SK-N-SH treated with all-trans-retinoic acid at 6 μM for 48 hours (cell line): ENCODE measurements around the gene ZBTB7C.

Source experiments
- ATAC-seq: fragments of 200-7000 bp; cut with Tn5 transposase; 3 replicates; pipeline ENCODE4 v1.9.1; 2020; ENCODE audit warnings: mild to moderate bottlenecking, moderate library complexity
- ARNTL ChIP-seq: fragments of 450-650 bp; formaldehyde crosslinking; IDR thresholded peaks from 2 replicates; pipeline ENCODE4 v1.5.0; 2020; ENCODE audit warnings: low read depth, mild to moderate bottlenecking, moderate library complexity, borderline replicate concordance
- BACH2 ChIP-seq: fragments of 250-450 bp; sonication (Bioruptor Pico); IDR thresholded peaks from 2 replicates; pipeline ENCODE4 v1.9.0; 2021; ENCODE audit warnings: mild to moderate bottlenecking, borderline replicate concordance
- CSDC2 ChIP-seq: fragments of 250-450 bp; sonication (Bioruptor Pico); IDR thresholded peaks from 2 replicates; pipeline ENCODE4 v1.5.0; 2020; ENCODE audit warnings: mild to moderate bottlenecking, moderate library complexity
- CSRNP3 ChIP-seq: fragments of 250-450 bp; sonication (Bioruptor Pico); IDR thresholded peaks from 2 replicates; pipeline ENCODE4 v1.5.1; 2021; ENCODE audit warnings: mild to moderate bottlenecking, moderate library complexity
- ESRRG ChIP-seq: fragments of 250-450 bp; sonication (Bioruptor Pico); IDR thresholded peaks from 2 replicates; pipeline ENCODE4 v1.6.1; 2021; ENCODE audit warnings: mild to moderate bottlenecking
- GLIS3 ChIP-seq: fragments of 250-450 bp; sonication (Bioruptor Pico); IDR thresholded peaks from 2 replicates; pipeline ENCODE4 v1.5.0; 2020; ENCODE audit warnings: mild to moderate bottlenecking, moderate library complexity
- ISL1 ChIP-seq: fragments of 250-450 bp; sonication (Bioruptor Pico); IDR thresholded peaks from 2 replicates; pipeline ENCODE4 v2.1.2; 2022; ENCODE audit warnings: mild to moderate bottlenecking, moderate library complexity
- OSR1 ChIP-seq: fragments of 250-450 bp; sonication (Bioruptor Pico); IDR thresholded peaks from 2 replicates; pipeline ENCODE4 v1.8.0; 2022; ENCODE audit warnings: moderate library complexity, mild to moderate bottlenecking, inconsistent platforms
- PATZ1 ChIP-seq: fragments of 250-450 bp; sonication (Bioruptor Pico); IDR thresholded peaks from 2 replicates; pipeline ENCODE4 v1.8.0; 2020; ENCODE audit warnings: mild to moderate bottlenecking, moderate library complexity, borderline replicate concordance
- POU6F1 ChIP-seq: fragments of 250-450 bp; sonication (Bioruptor Pico); IDR thresholded peaks from 2 replicates; pipeline ENCODE4 v1.8.0; 2021; ENCODE audit warnings: low read depth, mild to moderate bottlenecking, moderate library complexity, borderline replicate concordance
- PPARA ChIP-seq: fragments of 250-450 bp; sonication (Bioruptor Pico); IDR thresholded peaks from 2 replicates; pipeline ENCODE4 v1.5.0; 2020; ENCODE audit warnings: mild to moderate bottlenecking, borderline replicate concordance
- RARB ChIP-seq: fragments of 250-450 bp; sonication (Bioruptor Pico); IDR thresholded peaks from 2 replicates; pipeline ENCODE4 v1.8.0; 2021; ENCODE audit warnings: mild to moderate bottlenecking, moderate library complexity
- SNAI2 ChIP-seq: fragments of 250-450 bp; sonication (Bioruptor Pico); IDR thresholded peaks from 2 replicates; pipeline ENCODE4 v1.5.0; 2020; ENCODE audit warnings: mild to moderate bottlenecking, moderate library complexity
- TCF4 ChIP-seq: fragments of 250-450 bp; sonication (Bioruptor Pico); IDR thresholded peaks from 2 replicates; pipeline ENCODE4 v1.8.0; 2021; ENCODE audit warnings: mild to moderate bottlenecking, moderate library complexity, borderline replicate concordance
- TOX ChIP-seq: fragments of 250-450 bp; sonication (Bioruptor Pico); IDR thresholded peaks from 2 replicates; pipeline ENCODE4 v1.8.0; 2021; ENCODE audit warnings: mild to moderate bottlenecking, moderate library complexity, borderline replicate concordance
- TSHZ2 ChIP-seq: fragments of 250-450 bp; sonication (Bioruptor Pico); IDR thresholded peaks from 2 replicates; pipeline ENCODE4 v1.5.0; 2020; ENCODE audit warnings: mild to moderate bottlenecking, moderate library complexity
- ZC3H10 ChIP-seq: fragments of 250-450 bp; sonication (Bioruptor Pico); IDR thresholded peaks from 2 replicates; pipeline ENCODE4 v1.5.1; 2021; ENCODE audit warnings: mild to moderate bottlenecking, moderate library complexity
- ZFP3 ChIP-seq: fragments of 250-450 bp; sonication (Bioruptor Pico); IDR thresholded peaks from 2 replicates; pipeline ENCODE4 v1.5.0; 2020; ENCODE audit warnings: mild to moderate bottlenecking, moderate library complexity
- ZFP30 ChIP-seq: fragments of 450-650 bp; formaldehyde crosslinking; IDR thresholded peaks from 2 replicates; pipeline ENCODE4 v1.5.0; 2022; ENCODE audit warnings: mild to moderate bottlenecking, moderate library complexity
- ZNF565 ChIP-seq: fragments of 450-650 bp; formaldehyde crosslinking; conservative IDR thresholded peaks from 2 replicates; pipeline ENCODE4 v1.5.0; 2020; ENCODE audit warnings: low read depth, mild to moderate bottlenecking, moderate library complexity
- ZNF70 ChIP-seq: fragments of 450-650 bp; formaldehyde crosslinking; IDR thresholded peaks from 2 replicates; pipeline ENCODE4 v1.5.0; 2020; ENCODE audit warnings: mild to moderate bottlenecking, moderate library complexity
- ZNF8 ChIP-seq: fragments of 450-650 bp; formaldehyde crosslinking; IDR thresholded peaks from 2 replicates; pipeline ENCODE4 v1.5.0; 2020; ENCODE audit warnings: mild to moderate bottlenecking, moderate library complexity

ZBTB7C gene

GRCh38 chr18:48104705-48105104 lies 304.5 kb downstream of the ZBTB7C start:
- no peak for ATAC-seq

GRCh38 chr18:48100651-48101165 lies 308.5 kb downstream of the ZBTB7C start:
- no peak for ATAC-seq

More at GRCh38 chr18:48104705-48105104, 304.5 kb downstream of the ZBTB7C start:
- TF ChIP-seq OSR1 (CRISPR knock-in tag): no peak
- no peak for TF ChIP-seq CSRNP3 (CRISPR knock-in tag)
- TF ChIP-seq POU6F1: no peak
- TF ChIP-seq ZNF8 (CRISPR knock-in tag): no peak
- no peak for TF ChIP-seq BACH2 (CRISPR knock-in tag)
- no peak for TF ChIP-seq ZC3H10 (CRISPR knock-in tag)
- no peak for TF ChIP-seq TOX (CRISPR knock-in tag)
- TF ChIP-seq ESRRG (CRISPR knock-in tag): no peak
- TF ChIP-seq ZNF70: no peak
- no peak for TF ChIP-seq ISL1 (CRISPR knock-in tag)
- no peak for TF ChIP-seq RARB (CRISPR knock-in tag)
- TF ChIP-seq ZFP30: no peak

GRCh38 chr18:48100165-48100575 lies 309.0 kb downstream of the ZBTB7C start:
- TF ChIP-seq GLIS3 (no peak), CSDC2 (CRISPR knock-in tag) (no peak), TSHZ2 (CRISPR knock-in tag) (no peak), SNAI2 (no peak), POU6F1 (no peak), ZFP30 (no peak), CSRNP3 (CRISPR knock-in tag) (no peak), RARB (CRISPR knock-in tag) (no peak), PATZ1 (CRISPR knock-in tag) (no peak), ARNTL (CRISPR knock-in tag) (no peak), ZNF70 (no peak), ESRRG (CRISPR knock-in tag) (no peak), ZC3H10 (CRISPR knock-in tag) (no peak), OSR1 (CRISPR knock-in tag) (no peak), ZFP3 (CRISPR knock-in tag) (no peak), TCF4 (CRISPR knock-in tag) (no peak), ZNF8 (CRISPR knock-in tag) (no peak), PPARA (CRISPR knock-in tag) (no peak)
- no peak for ATAC-seq

More at GRCh38 chr18:48100651-48101165, 308.5 kb downstream of the ZBTB7C start:
- TF ChIP-seq ZNF70 (no peak), GLIS3 (no peak), CSDC2 (CRISPR knock-in tag) (no peak), ZC3H10 (CRISPR knock-in tag) (no peak), ZNF565 (CRISPR knock-in tag) (no peak), TOX (CRISPR knock-in tag) (no peak), ZNF8 (CRISPR knock-in tag) (no peak)
